Stimulated activated CD8-positive, alpha-beta memory T cell treated with anti-CD3 and anti-CD28 coated beads, Interleukin-12 subunit alpha, Interleukin-12 subunit beta, amount 100 ng/mL, for 1 hour (primary cell): ENCODE data around the gene COMMD1.
"Not testable (repeated sequence)": the region's sequence is repeated elsewhere in the genome, so short reads cannot be mapped to it uniquely, and the experiment has no call there.

Experiments used
- DNase-seq: peaks from one replicate; pipeline ENCODE4 v3.0.0-alpha.2; 2020; ENCODE audit warnings: low read depth

COMMD1 gene

GRCh38 chr2:61905372-61906185 lies at the start of gene COMMD1:
Gene COMMD1, plus strand, starts transcription at chr2:61905674. Its CDS starts 5 bp downstream, at chr2:61905679.
- peak; percentile 64 for DNase-seq

- no peak for DNase-seq
Measured at GRCh38 chr2:61857224-61857623, 48.2 kb upstream of the COMMD1 start.

GRCh38 chr2:61862085-61862484 lies 43.4 kb upstream of the COMMD1 start:
- no peak for DNase-seq

GRCh38 chr2:61866482-61867089 lies 38.9 kb upstream of the COMMD1 start:
- not testable (repeated sequence) for DNase-seq

- DNase-seq: no peak
Measured at GRCh38 chr2:61876400-61876799, 29.1 kb upstream of the COMMD1 start.

- DNase-seq: no peak
Measured at GRCh38 chr2:61877571-61878245, 27.8 kb upstream of the COMMD1 start.

GRCh38 chr2:61878761-61879160 lies 26.7 kb upstream of the COMMD1 start:
- no peak for DNase-seq

- DNase-seq: not testable (repeated sequence)
Measured at GRCh38 chr2:61879351-61879750, 26.1 kb upstream of the COMMD1 start.

GRCh38 chr2:61882850-61883249 lies 22.6 kb upstream of the COMMD1 start:
- DNase-seq: no peak

GRCh38 chr2:61885896-61886603 lies 19.4 kb upstream of the COMMD1 start:
- DNase-seq: no peak

GRCh38 chr2:61887717-61888266 lies 17.7 kb upstream of the COMMD1 start:
- DNase-seq: no peak

GRCh38 chr2:61888267-61889055 lies 17.0 kb upstream of the COMMD1 start, which contains the start of gene CCT4:
Gene CCT4, minus strand, starts transcription at chr2:61888656. Its CDS starts 149 bp downstream, at chr2:61888507.
- peak; percentile 90 for DNase-seq

GRCh38 chr2:61898810-61899209 lies 6.7 kb upstream of the COMMD1 start:
- no peak for DNase-seq

- DNase-seq: no peak
Measured at GRCh38 chr2:61900281-61900680, 5.2 kb upstream of the COMMD1 start.

GRCh38 chr2:61906186-61906470 lies 654 bp downstream of the COMMD1 start:
- no peak for DNase-seq

- no peak for DNase-seq
Measured at GRCh38 chr2:61909116-61909515, 3.6 kb downstream of the COMMD1 start.

GRCh38 chr2:61910603-61911002 lies 5.1 kb downstream of the COMMD1 start:
- DNase-seq: no peak

- no peak for DNase-seq
Measured at GRCh38 chr2:61911510-61911909, 6.0 kb downstream of the COMMD1 start.

GRCh38 chr2:61914794-61915193 lies 9.3 kb downstream of the COMMD1 start:
- not testable (repeated sequence) for DNase-seq

- DNase-seq: no peak
Measured at GRCh38 chr2:61920548-61920947, 15.1 kb downstream of the COMMD1 start.

GRCh38 chr2:61922714-61923113 lies 17.2 kb downstream of the COMMD1 start:
- no peak for DNase-seq
